Measurements from ENCODE around the gene CAMK1G. TPM values are rescaled to one million over a fixed set of nuclear protein-coding genes. Genes with fewer than 3 reads are reported as not detected.

Gene CAMK1G
- total RNA-seq, 2 experiments from 2014 or later: 2.4 to 2.8 TPM

GRCh38 chr1:209589440-209589839 is 5.9 kb downstream of the CAMK1G start:
- H3K27me3 Mint-ChIP-seq (ENCODE audit: low read depth): peaks cover 11% of the 10 kb centered on the region
- H3K27ac Mint-ChIP-seq: no peak overlapping the region
- H3K4me3 Mint-ChIP-seq: no peak overlapping the region
- intact Hi-C loops (cut with micrococcal nuclease): no loop called here
- CTCF ChIA-PET: interaction anchor here (0.6 to 3.0 kb wide), 8 partner anchors 10 to 37 kb away, joined by 3 to 13 read pairs (median 5); no protein-coding TSS in a partner anchor
- H3K9me3 Mint-ChIP-seq: no peaks in the 10 kb centered on the region
- no peaks in the 10 kb centered on the region for H3K4me1 Mint-ChIP-seq (ENCODE audit: low read depth)
- DNase-seq: no peak
- no peaks in the 10 kb centered on the region for H3K36me3 Mint-ChIP-seq (ENCODE audit: low read depth)

DNA sequence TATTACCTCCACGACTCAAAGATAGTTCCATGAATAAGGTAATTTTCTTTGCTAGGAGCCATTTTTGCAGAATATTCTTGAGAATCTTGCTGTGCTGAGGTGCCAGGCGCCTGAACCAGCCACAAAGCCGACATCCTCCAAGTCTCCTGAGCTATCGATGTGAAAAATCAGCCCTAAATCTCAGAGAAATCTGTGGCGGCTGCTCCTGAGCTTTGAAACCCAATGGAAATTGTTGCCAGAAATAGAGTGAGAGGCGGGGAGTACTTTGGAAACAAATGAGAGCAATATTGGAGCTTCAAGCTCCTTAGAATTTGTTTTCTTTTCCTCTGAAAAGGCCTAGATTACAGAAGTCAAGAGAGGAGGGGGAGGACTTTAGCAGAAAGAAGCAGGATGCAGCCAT is 6.3 kb downstream of the CAMK1G start:
- DNase-seq: no peak
- Mint-ChIP-seq H3K27ac (no peak overlapping the region), H3K4me3 (no peak overlapping the region), H3K4me1 (ENCODE audit: low read depth) (no peaks in the 10 kb centered on the region), H3K36me3 (ENCODE audit: low read depth) (no peaks in the 10 kb centered on the region), H3K9me3 (no peaks in the 10 kb centered on the region), H3K27me3 (ENCODE audit: low read depth) (peaks cover 11% of the 10 kb centered on the region)
- CTCF ChIA-PET: interaction anchor here (0.6 to 3.0 kb wide), 7 partner anchors 10 to 37 kb away, joined by 3 to 13 read pairs (median 5); no protein-coding TSS in a partner anchor
- intact Hi-C loops (cut with micrococcal nuclease): no loop called here

GRCh38 chr1:209590405-209590804 is 6.9 kb downstream of the CAMK1G start:
- no peaks in the 10 kb centered on the region for H3K9me3 Mint-ChIP-seq
- no peak overlapping the region for H3K4me3 Mint-ChIP-seq
- CTCF ChIA-PET: interaction anchor here (1.1 to 3.0 kb wide), 7 partner anchors 9 to 37 kb away, joined by 3 to 13 read pairs (median 5); no protein-coding TSS in a partner anchor

DNA sequence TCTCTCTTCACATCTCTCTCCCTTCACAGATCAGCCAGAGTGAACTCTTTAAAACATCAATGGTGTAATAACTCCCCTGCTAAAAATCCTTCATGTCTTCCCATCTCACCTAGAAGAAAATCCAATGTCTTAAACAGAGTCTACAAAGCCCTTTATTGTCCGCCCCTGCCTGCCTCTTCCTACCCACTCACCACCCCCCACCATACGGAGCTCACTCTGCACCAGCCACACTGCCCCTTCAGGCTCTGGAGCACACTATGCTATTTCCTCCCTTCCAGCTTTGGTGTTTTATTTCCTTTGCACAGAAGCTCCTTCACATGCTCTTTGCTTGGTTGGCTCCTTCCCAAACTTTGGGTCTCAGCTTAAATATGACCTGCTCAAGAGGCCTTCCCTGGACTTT is 10.2 kb downstream of the CAMK1G start:
- H3K4me3 Mint-ChIP-seq: no peak overlapping the region
- intact Hi-C loops (cut with micrococcal nuclease): no loop called here
- DNase-seq: no peak
- H3K27ac Mint-ChIP-seq: no peak overlapping the region
- no peaks in the 10 kb centered on the region for H3K36me3 Mint-ChIP-seq (ENCODE audit: low read depth)
- no peaks in the 10 kb centered on the region for H3K9me3 Mint-ChIP-seq
- CTCF ChIA-PET: interaction anchor here (2.6 kb wide), 1 partner anchor 17 kb away, joined by 11 read pairs; no protein-coding TSS in a partner anchor
- H3K27me3 Mint-ChIP-seq (ENCODE audit: low read depth): peaks cover 11% of the 10 kb centered on the region
- H3K4me1 Mint-ChIP-seq (ENCODE audit: low read depth): no peaks in the 10 kb centered on the region

More at GRCh38 chr1:209590405-209590804, 6.9 kb downstream of the CAMK1G start:
- no peak for DNase-seq
- H3K27ac Mint-ChIP-seq: no peak overlapping the region
- peaks cover 12% of the 10 kb centered on the region for H3K27me3 Mint-ChIP-seq (ENCODE audit: low read depth)
- intact Hi-C loops (cut with micrococcal nuclease): no loop called here
- no peaks in the 10 kb centered on the region for H3K36me3 Mint-ChIP-seq (ENCODE audit: low read depth)
- H3K4me1 Mint-ChIP-seq (ENCODE audit: low read depth): no peaks in the 10 kb centered on the region

DNA sequence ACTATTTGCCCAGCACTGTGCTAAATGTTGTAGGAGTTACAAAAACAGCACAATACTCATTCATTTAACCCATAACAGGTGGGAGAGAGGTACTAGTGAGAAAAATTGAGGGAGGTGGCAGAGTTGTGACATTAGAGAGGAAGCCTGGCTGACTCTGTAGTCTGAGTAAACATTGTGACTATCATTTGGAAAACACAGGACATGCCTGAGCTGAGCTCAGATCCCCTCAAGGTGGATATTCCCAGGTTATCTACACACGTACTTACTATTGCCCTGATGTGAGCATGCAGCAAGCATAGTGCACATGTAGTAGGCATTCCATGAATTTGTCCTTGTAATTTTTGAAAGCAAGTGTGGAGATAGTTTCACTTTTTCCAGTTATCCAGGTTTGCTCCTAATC is 10.9 kb downstream of the CAMK1G start:
- no peaks in the 10 kb centered on the region for H3K4me1 Mint-ChIP-seq (ENCODE audit: low read depth)
- no peaks in the 10 kb centered on the region for H3K9me3 Mint-ChIP-seq
- no peak overlapping the region for H3K4me3 Mint-ChIP-seq
- no peaks in the 10 kb centered on the region for H3K36me3 Mint-ChIP-seq (ENCODE audit: low read depth)
- intact Hi-C loops (cut with micrococcal nuclease): no loop called here
- H3K27ac Mint-ChIP-seq: no peak overlapping the region
- H3K27me3 Mint-ChIP-seq (ENCODE audit: low read depth): peaks cover 14% of the 10 kb centered on the region
- CTCF ChIA-PET: interaction anchor here (2.6 kb wide), 1 partner anchor 18 kb away, joined by 11 read pairs; no protein-coding TSS in a partner anchor
- DNase-seq: no peak

GRCh38 chr1:209595028-209595427 is 11.5 kb downstream of the CAMK1G start:
- CTCF ChIA-PET: interaction anchor here (1.0 to 1.2 kb wide), 2 partner anchors 18 to 154 kb away, joined by 3 to 4 read pairs; no protein-coding TSS in a partner anchor
- Mint-ChIP-seq H3K27ac (no peak overlapping the region), H3K4me3 (no peak overlapping the region), H3K9me3 (no peaks in the 10 kb centered on the region), H3K27me3 (ENCODE audit: low read depth) (peaks cover 17% of the 10 kb centered on the region), H3K4me1 (ENCODE audit: low read depth) (no peaks in the 10 kb centered on the region), H3K36me3 (ENCODE audit: low read depth) (no peaks in the 10 kb centered on the region)
- no peak for DNase-seq
- intact Hi-C loops (cut with micrococcal nuclease): no loop called here

GRCh38 chr1:209595599-209596285 is 12.2 kb downstream of the CAMK1G start:
- Mint-ChIP-seq H3K27me3 (ENCODE audit: low read depth) (peaks cover 17% of the 10 kb centered on the region), H3K4me1 (ENCODE audit: low read depth) (no peaks in the 10 kb centered on the region), H3K4me3 (no peak overlapping the region), H3K36me3 (ENCODE audit: low read depth) (no peaks in the 10 kb centered on the region), H3K27ac (no peak overlapping the region), H3K9me3 (no peaks in the 10 kb centered on the region)
- intact Hi-C loops (cut with micrococcal nuclease): no loop called here
- DNase-seq: no peak
- CTCF ChIA-PET: interaction anchor here (0.5 to 1.2 kb wide), 4 partner anchors 19 to 153 kb away, joined by 3 to 4 read pairs (median 3); no protein-coding TSS in a partner anchor

DNA sequence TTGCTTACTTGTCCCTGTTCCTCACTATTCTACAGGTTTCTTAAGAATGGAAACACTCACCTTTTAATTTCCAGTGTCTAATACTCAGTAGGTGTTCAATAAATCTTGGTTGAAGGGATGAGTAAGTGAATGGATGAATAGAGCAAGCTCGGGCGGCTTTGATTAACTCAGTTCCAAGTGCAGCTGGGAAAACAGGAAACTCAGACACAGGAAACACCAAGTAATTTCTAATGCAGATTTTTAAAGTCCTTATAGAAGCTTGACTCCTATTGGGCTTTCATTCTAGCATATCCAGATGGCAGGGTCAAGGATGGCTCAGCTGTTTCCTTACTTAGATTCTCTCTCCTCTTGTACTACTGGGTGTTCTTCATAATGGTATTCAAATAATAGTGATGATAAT is 14.0 kb downstream of the CAMK1G start:
- CTCF ChIA-PET: interaction anchor here (0.7 to 1.3 kb wide), 4 partner anchors 10 to 30 kb away, joined by 3 to 10 read pairs (median 4); no protein-coding TSS in a partner anchor
- Mint-ChIP-seq H3K27ac (no peak overlapping the region), H3K4me1 (ENCODE audit: low read depth) (no peaks in the 10 kb centered on the region), H3K4me3 (no peak overlapping the region), H3K9me3 (no peaks in the 10 kb centered on the region), H3K27me3 (ENCODE audit: low read depth) (peaks cover 16% of the 10 kb centered on the region), H3K36me3 (ENCODE audit: low read depth) (no peaks in the 10 kb centered on the region)
- intact Hi-C loops (cut with micrococcal nuclease): no loop called here
- DNase-seq: no peak

DNA sequence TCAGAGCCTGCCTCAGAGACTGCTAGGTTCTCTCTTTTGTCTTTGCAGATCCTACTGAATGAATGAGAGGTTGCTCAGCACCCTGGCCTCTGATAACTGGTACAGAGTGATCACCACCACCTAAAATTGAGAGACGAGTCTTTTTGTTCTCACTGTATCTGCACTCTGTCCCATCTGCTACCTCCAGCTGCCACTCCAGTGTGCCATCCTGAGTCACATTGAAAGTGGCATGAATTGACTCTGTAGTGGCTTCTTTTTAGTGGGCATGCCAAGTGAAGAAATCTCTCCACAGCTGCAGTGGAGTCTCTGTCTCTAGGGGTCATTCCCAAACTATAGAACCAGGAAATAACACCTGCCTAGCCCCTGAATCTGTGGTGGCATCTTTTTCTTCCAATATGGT is 14.7 kb downstream of the CAMK1G start:
- H3K27ac Mint-ChIP-seq: no peak overlapping the region
- CTCF ChIA-PET: interaction anchor here (1.1 to 1.3 kb wide), 2 partner anchors 29 to 31 kb away, joined by 4 to 10 read pairs; no protein-coding TSS in a partner anchor
- intact Hi-C loops (cut with micrococcal nuclease): no loop called here
- no peak overlapping the region for H3K4me3 Mint-ChIP-seq
- no peaks in the 10 kb centered on the region for H3K36me3 Mint-ChIP-seq (ENCODE audit: low read depth)
- no peaks in the 10 kb centered on the region for H3K4me1 Mint-ChIP-seq (ENCODE audit: low read depth)
- peaks cover 14% of the 10 kb centered on the region for H3K27me3 Mint-ChIP-seq (ENCODE audit: low read depth)
- no peak for DNase-seq
- H3K9me3 Mint-ChIP-seq: no peaks in the 10 kb centered on the region

DNA sequence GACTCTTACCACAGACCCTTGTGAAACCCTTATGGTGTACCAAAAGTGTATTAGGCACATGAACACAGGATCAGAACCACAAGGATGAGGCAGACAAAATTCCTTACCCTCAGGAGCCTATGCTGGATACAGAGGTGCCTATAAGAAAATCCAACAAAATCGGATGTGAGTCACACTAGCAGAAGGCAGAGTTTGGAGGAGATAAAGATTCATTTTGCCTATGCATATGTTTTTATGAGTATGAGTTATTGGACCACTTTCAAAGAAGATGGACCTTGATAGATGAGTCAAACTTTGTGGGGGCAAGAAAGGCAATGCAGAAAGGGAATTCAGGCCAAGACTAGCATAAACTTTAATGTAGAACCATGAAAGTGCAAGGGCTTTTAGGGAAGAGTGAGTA is 17.0 kb downstream of the CAMK1G start:
- no peaks in the 10 kb centered on the region for H3K9me3 Mint-ChIP-seq
- H3K27me3 Mint-ChIP-seq (ENCODE audit: low read depth): peaks cover 12% of the 10 kb centered on the region
- peaks cover 6% of the 10 kb centered on the region for H3K4me1 Mint-ChIP-seq (ENCODE audit: low read depth)
- no peak overlapping the region for H3K27ac Mint-ChIP-seq
- H3K4me3 Mint-ChIP-seq: no peak overlapping the region
- intact Hi-C loops (cut with micrococcal nuclease): no loop called here
- DNase-seq: no peak
- no peaks in the 10 kb centered on the region for H3K36me3 Mint-ChIP-seq (ENCODE audit: low read depth)
- CTCF ChIA-PET: interaction anchor here (0.7 to 4.5 kb wide), 5 partner anchors 10 to 148 kb away, joined by 3 to 22 read pairs (median 5); partner anchors contain the start of gene CAMK1G

- H3K27ac Mint-ChIP-seq: no peak overlapping the region
- peak; percentile 73 for DNase-seq
- peaks cover 11% of the 10 kb centered on the region for H3K4me1 Mint-ChIP-seq (ENCODE audit: low read depth)
- H3K4me3 Mint-ChIP-seq: no peak overlapping the region
- H3K36me3 Mint-ChIP-seq (ENCODE audit: low read depth): no peaks in the 10 kb centered on the region
- no peaks in the 10 kb centered on the region for H3K9me3 Mint-ChIP-seq
- intact Hi-C loops (cut with micrococcal nuclease): loop anchor here (1.0 kb wide), 3 partner anchors 25 to 145 kb away; no protein-coding TSS in a partner anchor
- peaks cover 10% of the 10 kb centered on the region for H3K27me3 Mint-ChIP-seq (ENCODE audit: low read depth)
- CTCF ChIA-PET: interaction anchor here (0.6 to 4.5 kb wide), 26 partner anchors 10 to 225 kb away, joined by 3 to 22 read pairs (median 4); partner anchors contain the start of genes CAMK1G, G0S2, LAMB3 and UTP25
These were observed 18.5 kb downstream of the CAMK1G start for GRCh38 chr1:209601809-209602657.

DNA sequence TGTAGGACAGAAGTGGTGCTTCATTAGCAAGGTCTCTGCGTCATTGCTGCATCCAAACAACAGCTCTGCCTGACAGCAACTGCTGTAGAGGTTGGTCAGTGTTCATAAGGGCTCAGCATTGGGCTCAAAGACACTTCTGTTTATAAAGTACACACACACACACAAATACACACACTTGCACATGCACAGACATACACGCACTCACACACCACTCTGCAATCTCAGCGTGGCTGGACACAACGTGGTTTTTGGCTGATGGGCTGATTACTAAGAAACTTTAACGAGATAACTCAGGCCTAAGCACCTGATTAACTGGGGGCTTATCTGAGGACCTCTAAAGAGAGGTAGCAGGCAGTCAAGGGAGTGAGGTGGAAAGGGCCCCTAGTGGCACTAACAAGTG is 20.4 kb downstream of the CAMK1G start:
- H3K4me3 Mint-ChIP-seq: no peak overlapping the region
- H3K27me3 Mint-ChIP-seq (ENCODE audit: low read depth): peaks cover 6% of the 10 kb centered on the region
- intact Hi-C loops (cut with micrococcal nuclease): no loop called here
- CTCF ChIA-PET: interaction anchor here (1.0 to 4.5 kb wide), 6 partner anchors 20 to 145 kb away, joined by 3 to 22 read pairs (median 6); no protein-coding TSS in a partner anchor
- H3K36me3 Mint-ChIP-seq (ENCODE audit: low read depth): no peaks in the 10 kb centered on the region
- H3K4me1 Mint-ChIP-seq (ENCODE audit: low read depth): peaks cover 11% of the 10 kb centered on the region
- no peak for DNase-seq
- H3K9me3 Mint-ChIP-seq: no peaks in the 10 kb centered on the region
- no peak overlapping the region for H3K27ac Mint-ChIP-seq

Data from activated naive CD4-positive, alpha-beta T cell treated with anti-CD3 and anti-CD28 coated beads for 36 hours (primary cell).